Tongue (tissue), 2 donors: ENCODE data around the gene NR2C2AP. TPM values are rescaled to one million over a fixed set of nuclear protein-coding genes. Genes with fewer than 3 reads are reported as not detected.
"Not testable (repeated sequence)": the region's sequence is repeated elsewhere in the genome, so short reads cannot be mapped to it uniquely, and the experiment has no call there.

Source experiments
- DNase-seq: peaks from one replicate; pipeline ENCODE4 v3.0.0-alpha.2; 2015
- total RNA-seq: library from RNA; depleted of rRNA; stranded (reverse); fragments of >200 nt; gene quantifications from one replicate; pipeline ENCODE4 v1.2.3, GENCODE V29; 2014

NR2C2AP gene
- total RNA-seq, 1 donor from 2014 or later: 6.8 TPM

- DNase-seq: no peak
Measured at GRCh38 chr19:19181488-19181998, 21.7 kb downstream of the NR2C2AP start.

- DNase-seq: no peak
Measured at GRCh38 chr19:19179548-19180441, 23.4 kb downstream of the NR2C2AP start.

GRCh38 chr19:19176950-19177349, 26.3 kb downstream of the NR2C2AP start:
- DNase-seq: no peak

- DNase-seq: not testable (repeated sequence)
Measured at GRCh38 chr19:19173243-19173642, 30.0 kb downstream of the NR2C2AP start.

GRCh38 chr19:19171821-19172532, 31.2 kb downstream of the NR2C2AP start:
- peak; percentile 44 for DNase-seq

GRCh38 chr19:19170873-19171672, 32.1 kb downstream of the NR2C2AP start:
- peak; percentile 48 for DNase-seq

- peak; percentile 80 for DNase-seq
Measured at GRCh38 chr19:19170053-19170872, 33.0 kb downstream of the NR2C2AP start, which contains the start of gene MEF2B. MEF2B (minus strand) TSS chr19:19170263; CDS start chr19:19150735, 19,528 bp downstream.

- DNase-seq: no peak
Measured at GRCh38 chr19:19169236-19170052, 33.8 kb downstream of the NR2C2AP start.

GRCh38 chr19:19167612-19168011, 35.6 kb downstream of the NR2C2AP start:
- DNase-seq: no peak

- DNase-seq: no peak
Measured at GRCh38 chr19:19165396-19165795, 37.8 kb downstream of the NR2C2AP start.

- no peak for DNase-seq
Measured at GRCh38 chr19:19162495-19162894, 40.7 kb downstream of the NR2C2AP start.

- no peak for DNase-seq
Measured at GRCh38 chr19:19160461-19161035, 42.7 kb downstream of the NR2C2AP start.

GRCh38 chr19:19159534-19159933, 43.7 kb downstream of the NR2C2AP start:
- no peak for DNase-seq

GRCh38 chr19:19157808-19158207, 45.4 kb downstream of the NR2C2AP start:
- DNase-seq: no peak

- no peak for DNase-seq
Measured at GRCh38 chr19:19155495-19156219, 47.6 kb downstream of the NR2C2AP start.

GRCh38 chr19:19154768-19155494, 48.3 kb downstream of the NR2C2AP start:
- no peak for DNase-seq

GRCh38 chr19:19152668-19153384, 50.4 kb downstream of the NR2C2AP start:
- no peak for DNase-seq

GRCh38 chr19:19151418-19151817, 51.8 kb downstream of the NR2C2AP start:
- DNase-seq: no peak
